GM23248 (cell line): Measurements from ENCODE around the gene ELAPOR2.

Experiments used
- EZH2 ChIP-seq: fragments of 200-600 bp; sonication (generic); IDR thresholded peaks from 2 replicates; pipeline ENCODE4 v1.6.1; 2018; ENCODE audit warnings: antibody characterized with exemption, mild to moderate bottlenecking; ENCODE audit not compliant: insufficient read depth, poor library complexity, severe bottlenecking
- EZH2phosphoT487 ChIP-seq: fragments of 200-600 bp; sonication (generic); IDR thresholded peaks from 2 replicates; pipeline ENCODE4 v1.6.1; 2018; ENCODE audit warnings: antibody characterized with exemption, moderate library complexity, mild to moderate bottlenecking, low read depth; ENCODE audit not compliant: insufficient read depth

- no peak for TF ChIP-seq EZH2
- no peak for TF ChIP-seq EZH2phosphoT487
These were observed 32.1 kb upstream of the ELAPOR2 start for GRCh38 chr7:87091487-87092066.
